IMR-90 (cell line): ENCODE measurements around the gene DYRK1A.

Source experiments
- CTCF ChIP-seq: conservative IDR thresholded peaks from 2 replicates; pipeline ENCODE4 v1.5.1; 2012; ENCODE audit warnings: mild to moderate bottlenecking, low read depth, low read length, improper control_type of control experiment
- ELK1 ChIP-seq: fragments of 150-350 bp; IDR thresholded peaks from 2 replicates; pipeline ENCODE4 v1.6.1; 2016; ENCODE audit warnings: low read depth, mild to moderate bottlenecking, low read length, moderate library complexity, borderline replicate concordance
- FOS ChIP-seq: fragments of 150-350 bp; IDR thresholded peaks from 2 replicates; pipeline ENCODE4 v1.6.1; 2016; ENCODE audit warnings: low read depth, low read length
- RAD21 ChIP-seq: IDR thresholded peaks from 2 replicates; pipeline ENCODE4 v1.6.1; 2012; ENCODE audit warnings: low read length, improper control_type of control experiment

GRCh38 chr21:37370152-37371040, 3.8 kb downstream of the DYRK1A start:
- no peak for TF ChIP-seq CTCF
- no peak for TF ChIP-seq FOS
- no peak for TF ChIP-seq RAD21
- no peak for TF ChIP-seq ELK1
